ENCODE measurements around the gene KDM4D. TPM values are rescaled to one million over a fixed set of nuclear protein-coding genes. Genes with fewer than 3 reads are reported as not detected.

The KDM4D gene
- total and polyA plus RNA-seq, 2 of the 4 experiments (the other 2 are of a cell fraction): 0.90 to 1.1 TPM

GRCh38 chr11:94972700-94973098 is 810 bp upstream of the KDM4D start:
- no peak overlapping the region for H2BK5ac ChIP-seq (ENCODE audit: low read depth, low read length, poor library complexity, severe bottlenecking)
- POLR2A ChIA-PET (ENCODE audit: unreplicated experiment): interaction anchor here (0.6 kb wide), 1 partner anchor 1311 kb away, joined by 3 read pairs; no protein-coding TSS in a partner anchor
- no peak overlapping the region; the same call in 1 of the 2 replicates for H2AK5ac ChIP-seq (ENCODE audit: low read depth, low read length)
- no peak overlapping the region for H3K4ac ChIP-seq (ENCODE audit: low read depth, low read length)
- H3K79me1 ChIP-seq (ENCODE audit: low read depth in 1 of 2, low read length in 2 of 2): peaks cover 13 to 16% of the 10 kb centered on the region in 2 experiments
- intact Hi-C loops (cut with micrococcal nuclease) (loop anchor here (5.0 to 10.0 kb wide), 5 partner anchors 95 to 1455 kb away; partner anchors contain the start of gene SRSF8), in situ Hi-C loops (cut with MboI; ENCODE audit: low sequenced_read_pairs) (loop anchor here (5.0 to 10.0 kb wide), 2 partner anchors 350 to 1452 kb away; no protein-coding TSS in a partner anchor), dilution Hi-C loops (cut with HindIII; ENCODE audit: low sequenced_read_pairs, unreplicated experiment) (no loop called here)
- BruUV-seq (replicated peaks): no TSS peak
- H3K27me3 ChIP-seq (ENCODE audit: control insufficient read depth, insufficient read depth, low read length): no peaks in the 10 kb centered on the region
- peak overlapping the region; percentile 95 for H3K4me3 ChIP-seq (ENCODE audit: insufficient read depth, low read depth, low read length)
- no peak overlapping the region; the same call in 1 of the 2 replicates for H3K14ac ChIP-seq (replicated peaks; ENCODE audit: low read depth, low read length)
- H3K4me2 ChIP-seq (ENCODE audit: low read depth, low read length): peak overlapping the region; percentile 99
- H2AK9ac ChIP-seq (replicated peaks; ENCODE audit: low read depth, low read length, poor library complexity): peak overlapping the region; percentile 74
- H3K18ac ChIP-seq (ENCODE audit: low read depth, low read length): no peak overlapping the region
- no peak for TF ChIP-seq MXI1 (IDR thresholded peaks at IDR 0.05; ENCODE audit: borderline replicate concordance, low read depth, low read length)
- no peak for TF ChIP-seq MAZ (IDR thresholded peaks at IDR 0.05; ENCODE audit: borderline replicate concordance, low read depth, low read length)
- TF ChIP-seq BHLHE40 (IDR thresholded peaks at IDR 0.05; ENCODE audit: low read depth, low read length): no peak
- TF ChIP-seq RCOR1 (IDR thresholded peaks at IDR 0.05; ENCODE audit: insufficient replicate concordance, low read length): no peak
- no peak for TF ChIP-seq FOS (IDR thresholded peaks at IDR 0.05; ENCODE audit: low read depth, low read length)
- no peak for TF ChIP-seq SMC3 (IDR thresholded peaks at IDR 0.05; ENCODE audit: low read depth, low read length)
- no peak for TF ChIP-seq ELK1 (IDR thresholded peaks at IDR 0.05; ENCODE audit: borderline replicate concordance, low read depth, low read length)
- TF ChIP-seq USF2 (IDR thresholded peaks at IDR 0.05; ENCODE audit: low read depth, low read length): no peak
- TF ChIP-seq CEBPB (IDR thresholded peaks at IDR 0.05; ENCODE audit: low read depth, low read length): no peak
- no peak for TF ChIP-seq CTCF (conservative IDR thresholded peaks at IDR 0.05; ENCODE audit: low read depth, low read length)
- TF ChIP-seq RAD21 (IDR thresholded peaks at IDR 0.05; ENCODE audit: low read length): no peak
- H2BK15ac ChIP-seq (ENCODE audit: low read depth, low read length): no peak overlapping the region
- CTCF ChIA-PET: interaction anchor here (0.6 to 1.2 kb wide), 2 partner anchors 95 to 350 kb away, joined by 3 read pairs; no protein-coding TSS in a partner anchor
- H3K4me1 ChIP-seq (ENCODE audit: control insufficient read depth, insufficient read depth, low read length): no peaks in the 10 kb centered on the region
- H2BK120ac ChIP-seq (ENCODE audit: low read depth, low read length): no peak overlapping the region
- H3K56ac ChIP-seq (ENCODE audit: extremely low read depth, insufficient read depth, low read length): peak overlapping the region; percentile 64; the same call in 1 of the 2 replicates
- no peaks in the 10 kb centered on the region for H4K20me1 ChIP-seq (ENCODE audit: insufficient read depth, low read length)
- peaks cover 14% of the 10 kb centered on the region for H3K36me3 ChIP-seq (ENCODE audit: control insufficient read depth, insufficient read depth, low read length)
- H2BK20ac ChIP-seq (ENCODE audit: low read depth, low read length): no peak overlapping the region
- no CpG with 5 or more reads among the region's 5 CpGs for WGBS, 2 experiments (ENCODE audit: extremely low coverage in 2 of 2, insufficient read length in 1 of 2)
- H3K9ac ChIP-seq (ENCODE audit: low read depth, low read length): peak overlapping the region; percentile 99
- ATAC-seq (ENCODE audit: low read depth) (no peak), DNase-seq (no peak)
- H2AFZ ChIP-seq (replicated peaks; ENCODE audit: low read length, poor library complexity): peak overlapping the region; percentile 96
- no peaks in the 10 kb centered on the region for H3K9me1 ChIP-seq (ENCODE audit: insufficient read depth, low read length)
- peak overlapping the region; percentile 95; the same call in 1 of the 2 replicates for H3K27ac ChIP-seq (ENCODE audit: insufficient read depth, low read length)
- no peak overlapping the region; the same call in 1 of the 2 replicates for H4K5ac ChIP-seq (ENCODE audit: low read depth, low read length)
- no peak overlapping the region for H3K23ac ChIP-seq (ENCODE audit: low read depth, low read length)
- H3K9me3 ChIP-seq (ENCODE audit: control insufficient read depth, insufficient read depth, low read length): no peaks in the 10 kb centered on the region
- peak overlapping the region; percentile 87 to 94; a peak in 2 of 4 replicates for H4K8ac ChIP-seq (ENCODE audit: low read depth in 2 of 2, low read length in 2 of 2)
- H4K91ac ChIP-seq (ENCODE audit: insufficient read depth, low read depth, low read length): no peak overlapping the region
